A673 (cell line): Measurements from ENCODE around the gene FREY1.

Experiments
- CTCF ChIP-seq: fragments of 300-800, 200-600 bp; sonication (generic); conservative IDR thresholded peaks from 2 replicates; pipeline ENCODE4 v1.5.1; 2017; ENCODE audit warnings: low read depth, mild to moderate bottlenecking, antibody characterized with exemption, low read length, moderate library complexity, mixed read lengths
- EZH2 ChIP-seq: fragments of 200-600 bp; sonication (generic); IDR thresholded peaks from 2 replicates; pipeline ENCODE4 v1.6.1; 2017; ENCODE audit warnings: borderline replicate concordance, low read depth, mild to moderate bottlenecking, mixed read lengths, antibody characterized with exemption, low read length; ENCODE audit not compliant: poor library complexity, severe bottlenecking

- TF ChIP-seq CTCF = no peak
- TF ChIP-seq EZH2 = no peak
Observed at GRCh38 chr11:45936511-45937054, 29.5 kb upstream of the FREY1 start.
